Type B pancreatic cell (in vitro differentiated cells): ENCODE data around the gene RAB25. TPM values are rescaled to one million over a fixed set of nuclear protein-coding genes. Genes with fewer than 3 reads are reported as not detected.
A peak's percentile ranks its signal among the peaks of the same experiment; 100 is the strongest.

ENCODE experiments used
- DNase-seq: peaks from one replicate; pipeline ENCODE4 v3.0.0; 2021; ENCODE audit warnings: mixed read lengths; ENCODE audit not compliant: unreplicated experiment; ENCODE audit errors: extremely low spot score
- H3K27ac Mint-ChIP-seq: 2 replicates; pipeline ENCODE4 v1.8.0; 2021; ENCODE audit warnings: mild to moderate bottlenecking, mixed read lengths
- H3K27me3 Mint-ChIP-seq: 2 replicates; pipeline ENCODE4 v1.8.0; 2021; ENCODE audit warnings: mixed read lengths
- H3K36me3 Mint-ChIP-seq: 2 replicates; pipeline ENCODE4 v1.8.0; 2021; ENCODE audit warnings: mixed read lengths
- H3K4me1 Mint-ChIP-seq: one replicate; pipeline ENCODE4 v1.8.0; 2021; ENCODE audit warnings: mixed read lengths; ENCODE audit not compliant: unreplicated experiment
- H3K4me3 Mint-ChIP-seq: 2 replicates; pipeline ENCODE4 v1.8.0; 2021; ENCODE audit warnings: mild to moderate bottlenecking, mixed read lengths
- H3K9me3 Mint-ChIP-seq: 2 replicates; pipeline ENCODE4 v1.8.0; 2021; ENCODE audit warnings: mixed read lengths
- CTCF ChIP-seq: fragments of 200-600 bp; sonication (generic); conservative IDR thresholded peaks from 2 replicates; pipeline ENCODE4 v1.5.0; 2021; ENCODE audit warnings: antibody characterized with exemption, mild to moderate bottlenecking
- total RNA-seq: library from RNA; stranded (reverse); gene quantifications from 2 replicates; pipeline ENCODE4 v1.2.1, GENCODE V29; 2021; ENCODE audit warnings: low replicate concordance

Gene RAB25
- total RNA-seq, 1 donor from 2014 or later: 97.9 TPM

- Mint-ChIP-seq H3K27me3 (no peaks in the 10 kb centered on the region), H3K4me3 (peak overlapping the region; percentile 99), H3K9me3 (no peaks in the 10 kb centered on the region), H3K4me1 (peaks cover 21% of the 10 kb centered on the region), H3K27ac (peak overlapping the region; percentile 96), H3K36me3 (peaks cover 11% of the 10 kb centered on the region)
- peak; percentile 61 for TF ChIP-seq CTCF
- peak; percentile 89 for DNase-seq
These were observed 7.8 kb upstream of the RAB25 start for GRCh38 chr1:156052862-156053767.

- Mint-ChIP-seq H3K27me3 (no peaks in the 10 kb centered on the region), H3K27ac (peak within 1 kb of the TSS; percentile 99), H3K4me1 (peaks cover 21% of the 10 kb centered on the region), H3K9me3 (no peaks in the 10 kb centered on the region), H3K4me3 (peak within 1 kb of the TSS; percentile 99), H3K36me3 (peaks cover 8% of the 10 kb centered on the region)
- DNase-seq: peak; percentile 92
- peak; percentile 65 for TF ChIP-seq CTCF
These were observed 7.0 kb upstream of the RAB25 start, which contains the start of gene UBQLN4 for GRCh38 chr1:156053768-156054499. Gene UBQLN4 (minus strand): TSS chr1:156053798. CDS start chr1:156053701, 97 bp downstream.

GRCh38 chr1:156054500-156055280 is 6.3 kb upstream of the RAB25 start, which contains the start of gene LAMTOR2:
Gene LAMTOR2 (plus strand): TSS chr1:156054782. CDS start chr1:156054890, 108 bp downstream.
- Mint-ChIP-seq H3K36me3 (peaks cover 6% of the 10 kb centered on the region), H3K27me3 (no peaks in the 10 kb centered on the region), H3K9me3 (no peaks in the 10 kb centered on the region), H3K27ac (peak within 1 kb of the TSS; percentile 99), H3K4me1 (peaks cover 21% of the 10 kb centered on the region), H3K4me3 (peak within 1 kb of the TSS; percentile 99)
- TF ChIP-seq CTCF: no peak
- DNase-seq: peak; percentile 97

- TF ChIP-seq CTCF: no peak
- Mint-ChIP-seq H3K9me3 (no peaks in the 10 kb centered on the region), H3K36me3 (peaks cover 3% of the 10 kb centered on the region), H3K27me3 (no peaks in the 10 kb centered on the region), H3K4me1 (peaks cover 21% of the 10 kb centered on the region), H3K4me3 (peak overlapping the region; percentile 95), H3K27ac (peak overlapping the region; percentile 99)
- no peak for DNase-seq
These were observed 5.5 kb upstream of the RAB25 start for GRCh38 chr1:156055281-156056048.
